K562 (cell line): ENCODE measurements around the gene TIMM23. TPM values are rescaled to one million over a fixed set of nuclear protein-coding genes. Genes with fewer than 3 reads are reported as not detected.

ENCODE experiments used
- CC2D1A ChIP-seq: fragments of 450-650 bp; IDR thresholded peaks from 2 replicates; pipeline ENCODE4 v1.6.1; 2017; ENCODE audit warnings: mild to moderate bottlenecking
- MAZ ChIP-seq, 2 experiments: fragments of 450-650 bp in 1 of 2; sonication (generic) in 1 of 2; formaldehyde crosslinking; IDR thresholded peaks in 1 of 2; conservative IDR thresholded peaks in 1 of 2; 2 replicates each; pipeline versions ENCODE4 v1.4.0 to v1.5.0; 2020; ENCODE audit warnings: mild to moderate bottlenecking in 1 of 2, missing genetic modification reagents in 1 of 2
- NCOR1 ChIP-seq: fragments of 450-650 bp; IDR thresholded peaks from 2 replicates; pipeline ENCODE4 v1.6.1; 2016; ENCODE audit warnings: mild to moderate bottlenecking, moderate library complexity
- RB1 ChIP-seq: fragments of 450-650 bp; IDR thresholded peaks from 2 replicates; pipeline ENCODE4 v1.6.1; 2017; ENCODE audit warnings: low read depth, mild to moderate bottlenecking
- TSHZ1 ChIP-seq: fragments of 250-450 bp; sonication (Bioruptor Pico); IDR thresholded peaks from 2 replicates; pipeline ENCODE4 v1.4.0; 2020; ENCODE audit warnings: mild to moderate bottlenecking, moderate library complexity
- ZNF274 ChIP-seq: IDR thresholded peaks from 2 replicates; pipeline ENCODE4 v1.6.1; 2011; ENCODE audit warnings: low read depth, mild to moderate bottlenecking, low read length, moderate library complexity, borderline replicate concordance
- ZNF639 ChIP-seq, 2 experiments: fragments of 200-800 bp in 1 of 2; sonication (Bioruptor generic) in 1 of 2; sonication (generic) in 1 of 2; formaldehyde crosslinking in 1 of 2; IDR thresholded peaks in 1 of 2; conservative IDR thresholded peaks in 1 of 2; 2 replicates each; pipeline versions ENCODE4 v1.5.0 to v1.6.1; 2016 to 2020; ENCODE audit warnings: missing compliant biosample characterization in 1 of 2, missing genetic modification characterization in 1 of 2, missing genetic modification reagents in 1 of 2
- ZNF766 ChIP-seq: fragments of 200-800 bp; sonication (Bioruptor generic); conservative IDR thresholded peaks from 2 replicates; pipeline ENCODE4 v1.6.1; 2016; ENCODE audit warnings: missing genetic modification characterization, missing compliant biosample characterization
- ZNF785 ChIP-seq: fragments of 250-450 bp; sonication (Bioruptor Pico); IDR thresholded peaks from 2 replicates; pipeline ENCODE4 v1.4.0; 2020; ENCODE audit warnings: mild to moderate bottlenecking
- polyA plus RNA-seq, 8 experiments: library from polyadenylated mRNA; depleted of rRNA in 4 of 8; stranded (reverse) in 5 of 8; unstranded in 3 of 8; fragments of >200 nt; fragmentation: Nextera tagmentation in 2 of 8; fragmentation: Illumina TruSeq in 1 of 8; extraction: Ambion mirVana in 2 of 8; extraction: Trizol in 1 of 8; gene quantifications; 2 replicates each; pipeline versions ENCODE4 v1.2.1 to v1.2.3, GENCODE V29; 2011 to 2014; ENCODE audit warnings: inconsistent platforms in 1 of 8, missing spikeins in 1 of 8
- total RNA-seq, 7 experiments: library from RNA; depleted of rRNA in 6 of 7; stranded (reverse); fragments of >200 nt in 6 of 7; fragmentation: Illumina TruSeq in 2 of 7; extraction: Trizol in 2 of 7; gene quantifications; 2 replicates each; pipeline versions ENCODE4 v1.2.1 to v1.2.3, GENCODE V29; 2011 to 2021; ENCODE audit warnings: low replicate concordance in 1 of 7
- TF ChIP-seq, protein P1 (sequence below): fragments of 450-650 bp; IDR thresholded peaks from 2 replicates; pipeline ENCODE4 v1.6.1; 2016; ENCODE audit warnings: antibody characterized with exemption
- TF ChIP-seq, protein P2 (sequence below): fragments of 250-450 bp; sonication (Bioruptor Pico); IDR thresholded peaks from 2 replicates; pipeline ENCODE4 v1.5.0; 2020; ENCODE audit warnings: mild to moderate bottlenecking, borderline replicate concordance
- TF ChIP-seq, protein P3 (sequence below), 2 experiments: fragments of 450-650 bp in 1 of 2; sonication (generic) in 1 of 2; formaldehyde crosslinking; conservative IDR thresholded peaks; 2 replicates each; pipeline versions ENCODE4 v1.4.0 to v1.8.1; 2020 to 2022; ENCODE audit warnings: mild to moderate bottlenecking in 1 of 2, missing genetic modification reagents in 1 of 2

TIMM23 gene
- total and polyA plus RNA-seq, 9 of the 15 experiments (the other 6 are each of a cell fraction or from before 2014, with no cell fraction given): 148 to 280 (median 183) TPM

DNA sequence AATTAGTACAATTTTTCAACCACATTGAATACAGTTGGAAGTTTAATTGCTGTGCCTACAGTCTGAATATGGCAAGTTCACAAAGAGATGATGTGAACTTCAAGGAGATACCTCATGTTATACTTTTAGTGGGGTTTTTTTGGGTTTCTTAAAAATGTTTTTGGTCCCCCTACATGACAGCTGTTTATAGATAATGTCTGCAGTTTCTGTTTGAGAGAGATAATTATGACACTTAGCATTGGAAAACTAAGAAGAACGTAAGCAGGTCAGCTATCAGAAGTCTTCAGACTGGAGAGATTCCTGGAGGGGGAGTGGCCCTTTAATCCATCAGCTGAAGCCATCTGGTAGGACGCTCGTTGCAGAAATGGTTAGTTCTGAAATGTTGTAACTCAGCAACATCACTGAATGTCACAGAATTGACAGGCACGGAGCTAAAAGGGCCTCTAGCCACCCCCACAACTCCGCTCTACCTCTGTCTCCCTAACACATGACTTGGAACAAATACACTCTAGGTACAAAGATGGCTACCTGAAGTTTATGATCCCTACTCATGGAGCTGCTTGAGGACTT, 29.0 kb downstream of the TIMM23 start (continued):
- TF ChIP-seq, protein P1, sequence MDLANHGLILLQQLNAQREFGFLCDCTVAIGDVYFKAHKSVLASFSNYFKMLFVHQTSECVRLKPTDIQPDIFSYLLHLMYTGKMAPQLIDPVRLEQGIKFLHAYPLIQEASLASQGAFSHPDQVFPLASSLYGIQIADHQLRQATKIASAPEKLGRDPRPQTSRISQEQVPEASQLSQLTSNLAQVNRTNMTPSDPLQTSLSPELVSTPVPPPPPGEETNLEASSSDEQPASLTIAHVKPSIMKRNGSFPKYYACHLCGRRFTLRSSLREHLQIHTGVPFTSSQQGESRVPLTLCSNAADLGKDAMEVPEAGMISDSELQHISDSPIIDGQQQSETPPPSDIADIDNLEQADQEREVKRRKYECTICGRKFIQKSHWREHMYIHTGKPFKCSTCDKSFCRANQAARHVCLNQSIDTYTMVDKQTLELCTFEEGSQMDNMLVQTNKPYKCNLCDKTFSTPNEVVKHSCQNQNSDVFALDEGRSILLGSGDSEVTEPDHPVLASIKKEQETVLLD: peak; percentile 82
- TF ChIP-seq ZNF766: peak; percentile 100
- TF ChIP-seq MAZ (CRISPR knock-in tag; conservative IDR thresholded peaks at IDR 0.05 in 1 of 2, IDR thresholded peaks at IDR 0.05 in 1 of 2): peak; percentile 41 to 83
- TF ChIP-seq TSHZ1 (CRISPR knock-in tag): 0 out of 2 replicates have a peak, but pooled peaks have one; percentile 32
- TF ChIP-seq, protein P2, sequence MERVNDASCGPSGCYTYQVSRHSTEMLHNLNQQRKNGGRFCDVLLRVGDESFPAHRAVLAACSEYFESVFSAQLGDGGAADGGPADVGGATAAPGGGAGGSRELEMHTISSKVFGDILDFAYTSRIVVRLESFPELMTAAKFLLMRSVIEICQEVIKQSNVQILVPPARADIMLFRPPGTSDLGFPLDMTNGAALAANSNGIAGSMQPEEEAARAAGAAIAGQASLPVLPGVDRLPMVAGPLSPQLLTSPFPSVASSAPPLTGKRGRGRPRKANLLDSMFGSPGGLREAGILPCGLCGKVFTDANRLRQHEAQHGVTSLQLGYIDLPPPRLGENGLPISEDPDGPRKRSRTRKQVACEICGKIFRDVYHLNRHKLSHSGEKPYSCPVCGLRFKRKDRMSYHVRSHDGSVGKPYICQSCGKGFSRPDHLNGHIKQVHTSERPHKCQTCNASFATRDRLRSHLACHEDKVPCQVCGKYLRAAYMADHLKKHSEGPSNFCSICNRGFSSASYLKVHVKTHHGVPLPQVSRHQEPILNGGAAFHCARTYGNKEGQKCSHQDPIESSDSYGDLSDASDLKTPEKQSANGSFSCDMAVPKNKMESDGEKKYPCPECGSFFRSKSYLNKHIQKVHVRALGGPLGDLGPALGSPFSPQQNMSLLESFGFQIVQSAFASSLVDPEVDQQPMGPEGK (CRISPR knock-in tag): no peak
- peak; percentile 100 for TF ChIP-seq CC2D1A
- peak; percentile 26; the same call in 1 of the 2 replicates for TF ChIP-seq RB1
- TF ChIP-seq, protein P3, sequence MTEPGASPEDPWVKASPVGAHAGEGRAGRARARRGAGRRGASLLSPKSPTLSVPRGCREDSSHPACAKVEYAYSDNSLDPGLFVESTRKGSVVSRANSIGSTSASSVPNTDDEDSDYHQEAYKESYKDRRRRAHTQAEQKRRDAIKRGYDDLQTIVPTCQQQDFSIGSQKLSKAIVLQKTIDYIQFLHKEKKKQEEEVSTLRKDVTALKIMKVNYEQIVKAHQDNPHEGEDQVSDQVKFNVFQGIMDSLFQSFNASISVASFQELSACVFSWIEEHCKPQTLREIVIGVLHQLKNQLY (CRISPR knock-in tag; conservative IDR thresholded peaks at IDR 0.05): no peak
- peak; percentile 100 for TF ChIP-seq NCOR1
- TF ChIP-seq ZNF785 (CRISPR knock-in tag): no peak
- TF ChIP-seq ZNF274: peak; percentile 85
- peak in 1 of 2 experiments; percentile 96; a peak in 2 of 4 replicates for TF ChIP-seq ZNF639 (CRISPR knock-in tag; conservative IDR thresholded peaks at IDR 0.05 in 1 of 2, IDR thresholded peaks at IDR 0.05 in 1 of 2)
